Measurements from ENCODE around the gene RPS17.
"Not testable (repeated sequence)": the region's sequence is repeated elsewhere in the genome, so short reads cannot be mapped to it uniquely, and the experiment has no call there.

Gene RPS17

GRCh38 chr15:82545002-82545401, 4.7 kb upstream of the RPS17 start:
- no peak for DNase-seq

GRCh38 chr15:82544431-82544830, 4.2 kb upstream of the RPS17 start:
- no peak for DNase-seq

GRCh38 chr15:82543160-82543559, 2.9 kb upstream of the RPS17 start:
- no peak for DNase-seq

GRCh38 chr15:82540984-82541431, 751 bp upstream of the RPS17 start:
- DNase-seq = no peak

GRCh38 chr15:82539691-82540054, 584 bp downstream of the RPS17 start:
- no peak for DNase-seq

GRCh38 chr15:82538961-82539690, 1.1 kb downstream of the RPS17 start:
- DNase-seq = no peak

GRCh38 chr15:82537351-82537908, 2.8 kb downstream of the RPS17 start:
- no peak for DNase-seq

GRCh38 chr15:82536409-82537350, 3.6 kb downstream of the RPS17 start:
- DNase-seq = no peak

- no peak for DNase-seq
Measured at GRCh38 chr15:82535566-82536408, 4.5 kb downstream of the RPS17 start.

GRCh38 chr15:82535151-82535550, 5.1 kb downstream of the RPS17 start:
- DNase-seq = not testable (repeated sequence)

- DNase-seq = not testable (repeated sequence)
Measured at GRCh38 chr15:82534457-82534861, 5.8 kb downstream of the RPS17 start.

GRCh38 chr15:82533801-82534200, 6.5 kb downstream of the RPS17 start:
- DNase-seq = no peak

- no peak for DNase-seq
Measured at GRCh38 chr15:82532991-82533481, 7.2 kb downstream of the RPS17 start.

GRCh38 chr15:82532383-82532990, 7.8 kb downstream of the RPS17 start:
- DNase-seq = no peak

GRCh38 chr15:82531496-82532382, 8.5 kb downstream of the RPS17 start:
- DNase-seq = no peak

GRCh38 chr15:82530606-82531379, 9.5 kb downstream of the RPS17 start:
- no peak for DNase-seq

GRCh38 chr15:82530006-82530405, 10.3 kb downstream of the RPS17 start:
- no peak for DNase-seq

GRCh38 chr15:82513587-82513986, 26.7 kb downstream of the RPS17 start:
- not testable (repeated sequence) for DNase-seq

- DNase-seq = not testable (repeated sequence)
Measured at GRCh38 chr15:82507693-82508092, 32.6 kb downstream of the RPS17 start.

- DNase-seq = not testable (repeated sequence)
Measured at GRCh38 chr15:82507087-82507486, 33.2 kb downstream of the RPS17 start.
